ENCODE measurements around the gene ADCYAP1R1. TPM values are rescaled to one million over a fixed set of nuclear protein-coding genes. Genes with fewer than 3 reads are reported as not detected.

The ADCYAP1R1 gene
- total RNA-seq, 6 experiments from 2014 or later, result 0.03 TPM; not detected in 5

DNA sequence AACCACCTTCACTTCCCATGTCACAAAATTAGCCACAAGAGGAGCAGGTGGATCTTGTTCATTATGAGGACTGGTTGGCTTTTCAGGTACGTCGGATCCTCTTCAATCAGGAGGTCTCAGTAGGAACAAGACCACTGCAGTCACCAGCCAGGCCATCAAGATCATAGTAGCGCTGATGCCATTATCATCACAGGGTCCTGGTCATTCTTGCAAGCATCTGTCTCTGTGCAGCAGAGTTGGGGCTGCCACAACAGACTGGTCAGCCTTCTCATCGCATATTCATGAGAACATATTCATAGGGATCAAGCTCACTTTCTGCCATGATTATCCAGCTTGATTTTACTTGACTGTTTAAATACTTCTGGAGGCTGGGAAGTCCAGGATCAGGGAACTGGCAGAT is 67.1 kb downstream of the ADCYAP1R1 start:
- no peak overlapping the region for H3K27ac Mint-ChIP-seq
- no peak for DNase-seq
- H3K27me3 Mint-ChIP-seq (ENCODE audit: insufficient read depth), result peaks cover 7% of the 10 kb centered on the region
- TF ChIP-seq, protein P1, sequence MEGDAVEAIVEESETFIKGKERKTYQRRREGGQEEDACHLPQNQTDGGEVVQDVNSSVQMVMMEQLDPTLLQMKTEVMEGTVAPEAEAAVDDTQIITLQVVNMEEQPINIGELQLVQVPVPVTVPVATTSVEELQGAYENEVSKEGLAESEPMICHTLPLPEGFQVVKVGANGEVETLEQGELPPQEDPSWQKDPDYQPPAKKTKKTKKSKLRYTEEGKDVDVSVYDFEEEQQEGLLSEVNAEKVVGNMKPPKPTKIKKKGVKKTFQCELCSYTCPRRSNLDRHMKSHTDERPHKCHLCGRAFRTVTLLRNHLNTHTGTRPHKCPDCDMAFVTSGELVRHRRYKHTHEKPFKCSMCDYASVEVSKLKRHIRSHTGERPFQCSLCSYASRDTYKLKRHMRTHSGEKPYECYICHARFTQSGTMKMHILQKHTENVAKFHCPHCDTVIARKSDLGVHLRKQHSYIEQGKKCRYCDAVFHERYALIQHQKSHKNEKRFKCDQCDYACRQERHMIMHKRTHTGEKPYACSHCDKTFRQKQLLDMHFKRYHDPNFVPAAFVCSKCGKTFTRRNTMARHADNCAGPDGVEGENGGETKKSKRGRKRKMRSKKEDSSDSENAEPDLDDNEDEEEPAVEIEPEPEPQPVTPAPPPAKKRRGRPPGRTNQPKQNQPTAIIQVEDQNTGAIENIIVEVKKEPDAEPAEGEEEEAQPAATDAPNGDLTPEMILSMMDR (IDR thresholded peaks at IDR 0.05), result no peak
- H3K4me1 Mint-ChIP-seq (ENCODE audit: low read depth), result peaks cover 10% of the 10 kb centered on the region
- no peaks in the 10 kb centered on the region for H3K36me3 Mint-ChIP-seq (ENCODE audit: low read depth)
- no peaks in the 10 kb centered on the region for H3K9me3 Mint-ChIP-seq
- no peak overlapping the region for H3K4me3 Mint-ChIP-seq

DNA sequence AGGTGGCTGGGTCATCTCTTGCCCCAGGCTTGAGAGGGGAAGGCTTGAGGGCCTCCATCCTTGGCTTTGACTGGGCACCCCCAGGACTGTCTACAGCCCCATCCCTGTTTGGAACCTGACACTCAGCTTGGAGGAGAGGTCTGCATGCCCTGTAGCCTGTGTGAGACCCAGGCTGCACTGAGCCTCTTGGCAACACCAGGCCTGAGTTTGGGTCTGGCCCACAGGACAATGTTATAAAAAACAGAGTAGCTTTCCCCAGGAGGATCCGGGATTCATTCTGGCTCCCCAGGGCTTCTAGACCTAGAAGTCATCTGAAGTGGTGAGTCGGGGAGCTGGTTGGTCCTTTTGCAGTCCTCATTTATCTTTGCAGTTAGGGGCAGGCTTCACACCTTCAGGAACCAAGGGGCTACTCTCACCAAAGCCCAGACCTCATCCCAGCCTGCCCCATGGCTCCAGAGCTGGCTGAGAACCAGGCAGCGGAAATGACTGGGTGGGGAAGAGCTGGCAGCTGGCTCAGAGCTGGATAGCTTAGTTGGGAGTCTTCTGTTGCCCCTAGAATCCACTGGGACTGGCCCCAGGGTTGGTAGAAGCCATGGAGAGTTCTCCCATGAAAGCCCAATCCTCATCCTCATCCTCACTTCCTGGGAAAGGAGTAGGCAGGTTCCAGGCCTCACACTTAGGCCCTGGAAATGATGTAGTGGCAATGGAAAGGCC is 68.8 kb downstream of the ADCYAP1R1 start:
- TF ChIP-seq, protein P1 (IDR thresholded peaks at IDR 0.05), result no peak
- Mint-ChIP-seq H3K9me3 (no peaks in the 10 kb centered on the region), H3K4me1 (ENCODE audit: low read depth) (peaks cover 10% of the 10 kb centered on the region), H3K4me3 (no peak overlapping the region), H3K36me3 (ENCODE audit: low read depth) (no peaks in the 10 kb centered on the region), H3K27ac (no peak overlapping the region), H3K27me3 (ENCODE audit: insufficient read depth) (peaks cover 7% of the 10 kb centered on the region)
- no peak for DNase-seq

DNA sequence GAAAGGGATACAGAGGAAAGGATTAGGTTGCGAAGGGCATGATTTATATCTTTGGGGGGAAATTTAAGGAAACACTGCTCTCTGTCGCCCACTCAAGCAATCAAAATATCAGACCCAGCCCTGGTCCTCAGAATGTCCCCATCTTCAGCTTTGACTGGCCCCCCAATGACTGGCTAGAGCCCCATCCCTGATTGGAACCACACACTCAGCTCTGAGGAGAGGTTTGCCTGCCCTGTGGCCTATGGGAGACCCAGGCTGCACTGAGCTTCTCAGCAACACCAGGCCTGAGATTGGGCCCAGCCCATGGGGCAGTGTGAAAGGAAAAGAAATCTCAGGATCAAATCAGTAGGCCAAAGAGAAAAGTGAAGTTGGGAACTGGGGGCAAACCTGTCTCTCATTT is 69.5 kb downstream of the ADCYAP1R1 start:
- no peaks in the 10 kb centered on the region for H3K9me3 Mint-ChIP-seq
- H3K36me3 Mint-ChIP-seq (ENCODE audit: low read depth), result no peaks in the 10 kb centered on the region
- no peak overlapping the region for H3K27ac Mint-ChIP-seq
- peaks cover 10% of the 10 kb centered on the region for H3K4me1 Mint-ChIP-seq (ENCODE audit: low read depth)
- DNase-seq, result no peak
- H3K4me3 Mint-ChIP-seq, result no peak overlapping the region
- TF ChIP-seq, protein P1 (IDR thresholded peaks at IDR 0.05), result no peak
- peaks cover 7% of the 10 kb centered on the region for H3K27me3 Mint-ChIP-seq (ENCODE audit: insufficient read depth)

DNA sequence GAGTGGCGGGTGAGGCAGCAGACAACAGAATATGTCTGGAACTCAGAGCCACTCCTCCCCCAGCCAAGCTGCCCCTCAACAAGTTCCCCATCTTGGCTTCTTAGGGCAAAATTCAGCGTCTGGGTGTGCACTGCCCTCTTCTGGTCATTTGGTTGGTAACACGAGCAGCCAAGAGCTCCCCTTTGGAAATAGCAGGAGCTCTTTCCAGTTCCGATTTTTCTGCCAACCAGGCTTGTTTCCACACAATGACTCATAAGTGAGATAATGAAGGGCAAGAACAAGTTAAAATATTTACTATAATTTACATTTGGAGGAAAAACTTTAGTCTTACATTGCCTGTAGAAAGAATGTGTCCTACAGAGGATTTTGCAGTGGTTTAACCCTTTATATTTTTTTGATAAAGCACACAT is 70.5 kb downstream of the ADCYAP1R1 start:
- Mint-ChIP-seq H3K9me3 (no peaks in the 10 kb centered on the region), H3K4me3 (no peak overlapping the region), H3K27me3 (ENCODE audit: insufficient read depth) (peaks cover 7% of the 10 kb centered on the region), H3K27ac (no peak overlapping the region), H3K4me1 (ENCODE audit: low read depth) (peaks cover 10% of the 10 kb centered on the region), H3K36me3 (ENCODE audit: low read depth) (no peaks in the 10 kb centered on the region)
- TF ChIP-seq, protein P1 (IDR thresholded peaks at IDR 0.05), result peak; percentile 93
- DNase-seq, result peak; percentile 83

DNA sequence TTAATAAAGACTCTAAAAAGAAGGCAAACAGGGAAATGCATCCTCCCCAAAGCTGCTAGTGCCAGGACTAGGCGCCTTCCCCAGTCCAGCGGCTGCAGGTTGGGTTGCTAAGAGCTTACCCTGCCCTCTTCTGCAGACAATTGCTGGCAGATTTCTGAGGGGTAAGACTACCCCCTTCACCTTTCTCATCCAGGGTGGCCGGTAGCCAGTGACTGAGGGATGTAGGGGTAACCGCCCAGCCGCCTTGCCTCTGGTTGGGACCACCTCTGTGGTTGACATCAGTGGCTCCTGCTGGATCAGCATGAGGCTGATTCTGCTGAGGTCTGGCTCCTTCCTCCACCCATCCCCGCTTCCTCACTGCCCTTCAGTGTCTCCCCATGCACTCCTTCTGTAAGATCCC is 71.2 kb downstream of the ADCYAP1R1 start:
- H3K9me3 Mint-ChIP-seq, result no peaks in the 10 kb centered on the region
- H3K27ac Mint-ChIP-seq, result no peak overlapping the region
- H3K4me1 Mint-ChIP-seq (ENCODE audit: low read depth), result peaks cover 10% of the 10 kb centered on the region
- H3K27me3 Mint-ChIP-seq (ENCODE audit: insufficient read depth), result peaks cover 7% of the 10 kb centered on the region
- H3K36me3 Mint-ChIP-seq (ENCODE audit: low read depth), result no peaks in the 10 kb centered on the region
- TF ChIP-seq, protein P1 (IDR thresholded peaks at IDR 0.05), result no peak
- no peak overlapping the region for H3K4me3 Mint-ChIP-seq
- DNase-seq, result no peak

Data from HFFc6 (cell line).